Iris pigment epithelial cell (primary cell): ENCODE data around the gene ZNF791.
"Not testable (repeated sequence)": the region's sequence is repeated elsewhere in the genome, so short reads cannot be mapped to it uniquely, and the experiment has no call there.

Source experiments
- DNase-seq: peaks from one replicate; pipeline ENCODE4 v3.0.0-alpha.2; 2011; ENCODE audit warnings: low read depth

The ZNF791 gene

DNA sequence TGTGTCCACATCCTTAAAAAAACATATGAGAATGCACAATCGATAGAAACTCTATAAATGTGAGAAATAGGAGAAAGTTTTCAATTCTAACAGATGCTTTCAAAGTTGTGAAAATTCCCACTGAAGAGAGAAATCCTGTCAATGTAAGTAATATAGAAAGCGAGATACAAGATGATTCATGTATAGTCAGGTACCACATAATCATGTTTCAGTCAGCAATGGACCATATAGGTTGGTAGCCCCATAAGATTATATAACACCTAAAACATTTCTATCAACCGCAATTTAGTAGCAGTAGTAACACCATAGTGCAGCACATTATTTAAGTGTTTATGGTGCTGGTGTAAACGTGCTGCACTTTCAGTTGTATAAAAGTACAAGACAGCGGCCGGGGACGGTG lies 18.5 kb downstream of the ZNF791 start:
- no peak for DNase-seq

DNA sequence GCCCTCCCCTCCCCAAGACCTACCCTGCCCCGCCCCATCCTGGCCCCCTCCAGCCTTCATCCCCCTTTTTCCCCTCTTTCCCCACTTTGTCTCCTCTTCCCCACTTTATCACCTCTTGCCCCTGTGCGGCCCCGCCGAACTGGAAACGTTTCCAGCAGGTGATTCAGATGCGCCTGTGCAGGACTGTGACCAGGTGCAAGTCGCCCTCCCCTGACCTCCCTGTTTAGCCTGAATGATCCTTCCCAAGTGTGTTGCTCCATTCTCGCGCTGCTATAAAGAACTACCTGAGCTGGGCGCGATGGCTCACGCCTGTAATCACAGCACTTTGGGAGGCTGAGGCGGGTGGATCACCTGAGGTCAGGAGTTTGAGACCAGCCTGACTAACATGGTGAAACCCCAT lies 25.9 kb downstream of the ZNF791 start:
- no peak for DNase-seq

DNA sequence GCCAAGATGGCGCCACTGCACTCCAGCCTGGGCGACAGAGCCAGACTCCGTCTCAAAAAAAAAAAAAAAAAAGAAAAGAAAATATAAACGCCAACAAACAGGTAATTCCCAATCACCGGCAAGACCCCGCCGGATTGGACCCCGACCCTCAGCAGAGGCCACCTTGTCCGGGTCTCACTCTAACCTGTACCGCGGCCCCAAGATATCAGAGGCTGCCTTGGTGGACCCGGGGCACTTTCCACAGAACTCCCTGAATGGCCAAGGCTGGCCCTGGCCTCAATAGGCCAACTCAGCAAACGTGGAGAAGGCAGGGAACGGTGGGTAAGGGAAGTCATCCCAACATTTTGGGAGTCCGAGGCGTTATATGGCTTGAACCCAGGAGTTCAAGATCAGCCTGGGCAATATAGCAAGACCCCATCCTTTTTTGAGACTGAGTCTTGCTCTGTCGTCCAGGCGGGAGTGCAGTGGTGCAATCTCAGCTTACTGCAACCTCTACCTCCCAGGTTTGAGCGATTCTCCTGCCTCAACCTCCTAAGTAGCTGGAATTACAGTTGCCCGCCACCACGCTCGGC lies 28.0 kb downstream of the ZNF791 start:
- DNase-seq: no peak

DNA sequence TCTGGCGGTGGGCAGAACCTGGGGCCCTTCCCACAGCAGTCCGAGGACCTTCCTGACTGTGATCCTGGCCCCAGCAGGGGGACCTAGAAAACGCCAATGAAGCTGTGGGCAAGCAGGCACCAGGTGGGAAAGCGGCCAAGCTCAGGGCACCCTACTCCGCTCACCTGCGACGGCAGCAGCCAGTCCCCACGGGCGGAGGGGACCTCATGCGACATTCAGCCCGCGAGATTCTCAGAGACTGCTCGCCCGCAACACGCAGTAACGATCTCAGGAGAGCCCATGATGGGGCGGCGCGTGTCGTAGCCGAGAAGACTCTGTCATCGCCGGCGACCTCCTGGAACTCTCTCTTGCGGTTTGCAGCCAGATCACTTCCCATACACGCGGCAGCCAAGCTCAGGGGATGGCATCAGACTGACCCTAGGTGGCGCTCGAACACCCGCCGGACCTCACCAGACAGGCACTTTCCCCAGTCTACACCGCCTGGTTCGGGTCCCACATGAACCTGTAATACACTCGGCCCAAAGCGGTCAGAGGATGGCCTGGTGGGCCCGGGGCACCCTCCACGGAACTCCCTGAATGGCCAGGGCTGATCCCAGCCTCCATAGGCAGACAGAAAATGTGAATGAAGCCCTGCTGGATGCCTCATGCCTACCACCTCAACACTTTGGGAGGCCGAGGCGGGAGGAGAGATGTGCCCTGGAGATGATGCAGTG lies 29.3 kb downstream of the ZNF791 start:
- DNase-seq: peak; percentile 80

DNA sequence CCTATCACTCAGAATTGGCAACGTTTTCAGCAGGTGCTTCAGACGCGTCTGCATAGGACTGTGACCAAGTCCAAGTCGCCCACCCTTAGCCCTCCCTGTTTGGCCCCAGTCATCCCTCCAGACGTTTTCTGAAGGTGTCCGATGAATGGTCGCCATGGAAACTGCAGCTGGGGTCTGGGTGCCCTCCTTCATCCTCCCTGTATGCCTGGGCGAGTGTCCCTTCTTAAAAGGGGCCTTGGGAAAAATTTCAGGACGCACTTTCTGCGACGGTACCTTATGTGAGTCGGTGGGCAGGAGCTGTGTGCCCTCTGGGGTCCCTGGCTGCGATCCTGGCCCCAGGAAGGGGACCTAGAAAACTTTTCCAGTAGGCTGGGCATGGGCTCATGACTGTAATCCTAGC lies 30.7 kb downstream of the ZNF791 start:
- DNase-seq: no peak

DNA sequence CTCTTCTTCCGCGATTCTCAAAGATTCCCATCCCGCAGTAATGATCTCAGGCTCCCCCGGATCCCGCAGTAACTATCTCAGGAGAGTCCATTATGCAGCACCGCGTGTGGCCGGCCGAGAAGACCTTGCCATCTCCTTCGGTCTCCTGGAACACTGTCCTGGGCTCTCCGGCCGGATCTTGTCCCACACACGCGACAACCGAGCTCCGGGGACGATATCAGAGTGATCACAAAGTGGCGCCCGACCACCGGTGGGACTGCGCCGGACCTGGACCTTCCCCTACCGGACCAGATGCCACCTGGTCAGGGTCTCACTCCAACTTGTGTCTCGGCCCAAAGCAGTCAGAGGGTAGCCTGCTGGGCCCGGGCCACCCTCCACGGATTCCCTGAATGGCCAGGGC lies 31.8 kb downstream of the ZNF791 start:
- no peak for DNase-seq

DNA sequence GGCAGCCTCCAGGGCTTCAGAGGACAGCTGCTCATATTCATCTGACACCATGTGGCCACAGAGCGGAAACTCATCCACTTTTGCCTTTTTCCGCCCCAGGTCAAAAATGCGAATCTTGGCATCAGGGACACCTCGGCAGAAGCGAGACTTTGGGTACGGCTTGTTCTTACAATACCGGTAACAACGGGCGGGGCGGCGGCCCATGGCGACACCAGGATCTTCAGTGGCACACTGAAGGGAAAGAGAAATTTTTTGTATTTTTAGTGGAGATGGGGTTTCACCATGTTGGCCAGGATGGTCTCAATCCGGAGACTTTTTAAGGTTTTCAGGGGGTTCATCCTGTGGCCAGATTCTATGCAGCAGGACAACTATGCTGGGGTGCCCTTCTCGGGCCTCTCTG lies 33.0 kb downstream of the ZNF791 start:
- DNase-seq: not testable (repeated sequence)

DNA sequence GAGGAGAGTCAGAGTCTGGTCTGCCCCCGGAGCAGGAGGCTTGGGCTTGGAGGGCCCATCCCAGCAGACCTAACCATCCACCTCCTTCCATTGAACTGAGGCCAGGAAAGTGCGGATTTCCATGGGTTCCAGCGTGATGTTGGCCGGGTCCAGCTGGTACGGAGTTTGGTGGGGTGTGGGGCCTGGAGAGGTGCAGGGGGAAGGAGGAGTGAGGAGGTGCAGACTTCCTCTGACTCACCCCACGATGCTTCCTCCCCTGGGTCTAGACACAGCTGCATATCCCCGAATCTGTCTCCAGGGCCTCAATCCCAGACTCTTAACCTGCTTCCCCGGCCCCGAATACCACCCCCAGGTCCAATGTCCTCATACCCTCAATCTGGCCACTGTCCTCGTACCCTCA lies 35.8 kb downstream of the ZNF791 start:
- DNase-seq: no peak

DNA sequence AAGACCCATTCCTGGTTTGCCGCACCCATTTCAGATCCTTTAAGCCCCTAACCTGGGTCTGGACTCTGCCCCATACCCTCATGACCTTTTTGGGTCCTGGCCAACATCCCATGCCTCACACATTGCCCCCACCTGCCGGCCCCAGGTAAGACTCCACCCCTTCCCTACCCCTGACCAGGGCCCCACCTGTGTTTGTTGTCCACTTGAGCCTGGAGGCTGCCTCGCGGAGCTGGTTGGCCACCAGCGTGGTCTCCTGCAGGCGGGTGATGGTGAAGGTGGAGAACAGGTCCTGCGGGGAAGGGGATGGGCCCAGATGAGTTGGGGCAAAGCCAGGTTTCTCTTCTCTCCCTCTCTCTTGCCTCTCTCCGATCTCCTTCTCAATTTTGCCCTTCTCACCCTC lies 36.3 kb downstream of the ZNF791 start:
- DNase-seq: no peak

DNA sequence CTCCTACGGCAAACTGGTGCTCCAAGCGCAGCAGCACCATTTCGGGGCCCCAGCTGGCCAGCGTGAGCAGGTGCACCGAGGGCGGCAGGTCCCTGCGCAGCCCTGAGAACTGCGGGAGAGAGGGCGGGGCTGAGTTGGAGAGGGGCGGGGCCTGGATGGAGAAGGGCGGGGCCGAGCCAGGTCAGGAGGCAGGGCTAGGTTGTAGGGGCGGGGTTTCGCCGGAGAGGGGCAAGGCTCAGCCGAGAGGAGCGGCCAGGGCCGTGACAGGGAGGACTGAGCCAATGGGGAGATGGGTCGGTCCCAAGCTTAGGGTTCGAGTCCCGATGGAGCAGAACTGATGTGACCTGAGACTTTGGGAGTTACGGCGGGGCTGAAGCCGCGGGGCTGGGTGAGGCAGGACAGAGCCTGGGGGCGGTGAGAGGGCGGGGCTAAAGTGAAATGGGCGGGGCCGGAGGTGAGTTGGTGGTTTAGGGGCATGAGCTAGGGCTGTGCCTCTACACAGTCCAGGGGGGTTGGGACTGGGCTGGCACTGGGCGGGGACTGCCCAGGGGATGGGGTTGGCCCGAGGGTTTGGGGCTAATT lies 36.9 kb downstream of the ZNF791 start:
- DNase-seq: peak; percentile 59

DNA sequence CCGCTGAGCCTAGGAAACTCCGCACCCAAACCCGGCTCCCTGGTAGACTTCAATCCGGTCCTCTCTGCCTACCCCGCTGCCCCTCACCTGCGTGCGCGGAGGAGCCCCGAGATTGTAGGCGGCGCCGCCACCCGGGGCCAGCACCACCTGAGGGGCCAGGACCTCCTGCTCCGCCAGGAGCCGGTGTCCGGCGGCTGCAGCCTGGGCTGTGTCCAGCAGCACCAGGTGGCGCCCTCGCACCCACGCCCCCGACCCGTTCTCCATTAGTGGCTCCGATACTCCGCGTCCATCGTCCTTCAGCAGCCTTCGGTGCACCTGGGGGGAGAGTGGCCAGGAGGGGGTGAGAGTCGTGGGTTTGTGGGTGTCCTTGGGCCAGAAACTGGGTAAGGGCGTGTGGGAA lies 37.4 kb downstream of the ZNF791 start:
- DNase-seq: no peak

DNA sequence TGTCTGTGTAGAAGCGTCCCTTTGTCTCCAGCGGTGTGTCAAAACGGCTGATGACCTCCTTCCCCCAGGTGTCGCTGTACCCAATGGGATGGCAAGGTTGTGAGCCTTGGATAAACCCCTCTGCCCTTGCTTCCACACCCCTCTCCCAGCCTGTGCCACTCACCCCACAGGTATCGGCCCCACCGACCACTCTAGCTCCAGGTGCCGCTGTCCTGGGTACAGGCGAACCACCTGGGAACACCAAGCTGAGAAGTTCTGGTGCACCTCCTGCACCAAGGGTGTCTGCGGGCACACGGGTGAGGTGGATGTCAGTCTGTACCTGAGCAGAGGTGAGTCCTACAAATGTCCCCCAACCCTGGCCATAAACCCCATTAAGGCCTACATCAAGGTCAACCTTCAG lies 39.2 kb downstream of the ZNF791 start:
- DNase-seq: no peak

DNA sequence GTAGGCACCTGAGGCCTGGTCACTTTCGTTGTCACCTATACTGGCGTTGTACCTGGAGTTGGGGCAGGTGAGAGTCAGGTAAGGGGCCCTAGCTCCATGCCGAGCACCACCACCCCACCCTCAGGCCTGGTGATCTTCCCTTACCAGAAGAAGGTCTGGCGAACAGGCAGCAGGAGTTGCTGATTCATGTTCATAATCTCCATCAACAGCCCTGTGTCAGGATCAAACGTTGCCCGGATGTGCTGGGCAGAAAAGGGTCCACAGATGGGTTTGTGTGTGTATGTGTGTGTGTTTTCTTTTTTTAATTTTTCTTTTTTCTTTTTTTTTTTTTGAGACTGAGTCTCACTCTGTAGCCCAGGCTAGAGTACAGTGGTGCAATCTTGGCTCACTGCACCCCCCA lies 41.5 kb downstream of the ZNF791 start:
- no peak for DNase-seq

DNA sequence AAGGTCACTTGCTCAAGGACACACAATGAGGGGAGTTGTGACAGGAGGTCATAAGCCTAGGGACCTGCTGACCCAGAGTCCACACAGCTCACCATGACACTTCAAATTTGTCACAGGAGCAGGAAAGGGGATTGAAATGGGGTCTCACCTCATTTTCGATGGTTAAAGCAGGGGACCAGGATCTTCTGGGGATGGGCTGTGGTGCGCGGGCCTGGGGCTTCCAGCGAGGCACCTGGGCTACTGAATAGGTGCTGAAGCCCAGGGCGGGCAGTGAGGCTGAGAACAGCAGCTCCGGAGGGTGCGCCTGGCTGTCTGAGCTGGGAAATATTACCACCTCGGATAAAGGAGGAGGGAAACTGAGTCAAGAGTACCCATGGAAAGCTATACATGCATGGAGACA lies 44.8 kb downstream of the ZNF791 start:
- DNase-seq: no peak

DNA sequence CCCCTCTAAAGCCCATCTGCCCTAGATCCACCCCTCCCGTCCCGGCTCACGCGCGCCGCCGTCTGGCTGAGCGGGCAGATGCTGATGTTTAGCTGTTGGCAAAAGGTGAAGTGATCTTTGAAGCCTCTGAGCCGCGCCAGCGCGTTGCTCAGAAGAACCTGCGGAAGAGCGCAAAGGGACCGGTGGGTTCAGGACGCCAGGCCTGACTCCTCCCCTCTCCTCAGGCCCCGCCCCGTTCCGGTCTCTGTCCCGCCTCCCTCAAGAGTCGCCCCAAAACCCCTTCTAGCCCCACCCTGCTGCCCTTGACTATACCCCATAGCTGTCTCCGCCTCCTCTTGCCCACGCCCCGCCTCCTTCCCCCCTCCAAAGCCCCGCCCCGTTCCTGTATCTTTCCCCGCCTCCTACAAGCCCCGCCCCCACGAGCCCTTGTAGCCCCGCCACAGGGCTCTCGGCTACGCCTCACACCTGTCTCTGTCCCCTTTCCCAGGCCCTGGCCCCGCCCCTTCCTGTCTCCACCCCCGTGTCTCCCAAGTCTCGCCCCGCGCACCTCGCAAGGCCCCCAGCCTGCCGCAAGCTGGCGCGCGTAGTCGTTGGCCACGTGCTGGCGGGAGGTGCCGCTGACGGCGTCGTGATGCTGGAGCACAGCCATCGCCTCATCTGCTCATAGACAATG lies 46.3 kb downstream of the ZNF791 start:
- no peak for DNase-seq

DNA sequence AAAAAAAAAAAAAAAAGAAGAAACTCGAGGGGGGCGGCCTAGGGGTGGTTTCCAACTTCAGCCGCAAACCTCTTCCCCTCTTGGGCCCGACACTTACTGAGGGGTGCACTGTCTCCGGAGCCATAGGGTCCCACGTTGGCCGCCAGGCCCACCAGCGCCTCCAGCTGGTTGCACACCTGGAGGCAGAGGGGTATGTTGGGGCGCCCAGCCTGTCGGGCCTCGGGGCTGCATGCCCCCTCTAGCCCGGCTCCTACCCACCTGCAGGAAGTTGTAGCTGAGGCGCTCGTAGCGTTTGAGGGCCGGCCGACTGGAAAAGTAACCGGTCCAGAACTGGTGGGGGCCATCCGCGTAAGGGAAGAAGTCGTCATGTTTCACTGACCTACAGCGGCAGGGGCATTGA lies 47.2 kb downstream of the ZNF791 start:
- no peak for DNase-seq

DNA sequence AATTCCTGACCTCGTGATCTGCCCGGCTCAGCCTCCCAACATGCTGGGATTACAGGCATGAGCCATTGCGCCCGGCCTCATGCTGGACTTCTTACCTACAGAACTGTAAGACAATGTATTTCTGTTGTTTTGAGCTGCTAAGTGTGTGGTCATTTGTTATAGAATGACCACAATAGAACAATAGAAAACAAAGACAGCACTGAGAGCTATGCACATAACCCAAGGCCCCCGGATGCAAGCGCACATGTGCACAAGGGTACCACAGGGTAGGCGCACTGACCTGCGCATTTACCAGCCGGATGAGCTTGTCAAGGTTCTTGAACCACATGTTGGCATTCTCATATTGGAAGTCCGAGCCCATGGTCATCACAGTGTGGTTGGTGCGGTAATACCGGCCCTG lies 50.3 kb downstream of the ZNF791 start:
- DNase-seq: no peak

DNA sequence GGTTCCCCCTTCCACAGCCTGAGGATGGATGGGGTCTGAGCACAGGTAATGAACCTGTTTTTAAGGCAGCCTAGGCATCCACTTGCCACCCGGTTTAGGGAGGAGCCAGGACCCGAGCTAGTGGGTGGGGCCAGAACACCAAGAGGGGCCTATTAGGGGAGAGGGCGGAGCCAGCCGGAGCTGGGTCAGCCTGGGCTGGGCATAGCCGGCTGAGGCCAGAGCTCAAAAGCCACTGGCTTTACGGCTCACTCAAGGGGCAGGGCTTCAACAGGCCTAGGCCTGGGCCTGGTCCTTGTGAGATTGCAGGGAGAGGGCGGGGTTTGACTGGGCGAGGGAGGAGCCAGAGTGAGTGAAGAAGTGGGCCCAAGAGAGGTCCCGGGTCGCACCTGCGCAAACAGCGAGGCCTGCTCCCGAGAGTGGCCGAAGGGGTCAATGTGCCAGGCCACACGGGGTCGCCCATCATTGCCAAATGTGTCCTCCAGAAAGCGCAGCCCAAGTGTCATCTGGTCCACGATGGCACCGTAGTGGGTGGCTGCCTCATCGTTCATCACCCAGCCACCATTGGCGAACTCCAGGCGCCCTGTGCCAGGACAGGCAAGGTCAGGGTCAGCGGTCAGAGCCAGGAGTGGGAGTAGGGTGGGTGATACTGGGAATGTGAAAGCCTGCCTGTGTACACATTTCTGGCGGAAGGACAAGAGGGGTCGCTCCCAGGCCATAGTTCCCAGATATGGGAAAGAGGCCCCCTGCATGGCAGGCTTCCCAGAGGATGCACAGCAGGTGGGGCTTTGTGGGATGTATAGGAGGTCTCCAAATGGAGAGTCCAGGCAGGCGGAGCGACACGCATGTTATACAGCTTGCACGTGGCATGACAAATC lies 53.9 kb downstream of the ZNF791 start:
- no peak for DNase-seq

DNA sequence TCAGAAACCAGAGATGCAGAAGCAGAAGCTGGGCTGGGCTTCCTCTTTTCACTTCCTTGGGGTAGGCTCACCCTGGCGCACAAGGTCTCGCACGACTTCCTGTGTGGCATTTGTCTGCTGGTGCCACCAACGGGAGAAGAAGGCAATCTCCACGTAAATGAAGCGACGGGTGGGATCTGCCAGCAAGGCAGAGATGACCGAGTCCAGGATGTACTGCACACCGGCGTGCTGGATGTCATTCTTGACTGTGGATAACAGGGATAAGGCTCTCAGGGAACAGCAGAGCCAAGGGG lies 54.5 kb downstream of the ZNF791 start:
- no peak for DNase-seq

DNA sequence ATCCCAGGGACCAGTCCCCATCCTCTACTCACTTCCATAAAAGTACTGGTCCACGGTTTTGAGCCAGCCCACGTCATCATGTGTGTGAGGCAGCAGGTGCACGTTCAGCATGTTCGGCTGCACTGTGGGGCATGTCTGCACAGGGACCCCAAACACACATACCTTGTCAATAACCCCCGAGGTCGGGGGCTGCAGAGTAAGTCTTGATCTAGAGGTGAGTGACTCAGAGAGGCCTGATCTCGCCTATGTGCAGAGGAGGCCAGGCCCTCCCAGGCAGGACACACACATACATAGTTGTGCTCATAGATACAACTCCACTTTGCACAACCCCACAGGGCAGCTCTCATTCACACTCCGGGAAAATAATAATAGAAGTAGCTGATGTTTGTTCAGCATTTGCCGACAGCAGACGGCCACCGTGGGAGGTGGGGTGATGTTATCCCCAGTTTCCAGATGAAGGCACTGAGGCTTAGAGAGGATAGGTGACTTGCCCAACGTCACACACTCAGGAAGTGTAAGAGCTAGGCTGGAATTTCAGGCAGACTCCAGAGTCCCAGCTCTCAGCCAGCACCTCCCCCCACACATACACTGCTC lies 55.0 kb downstream of the ZNF791 start:
- no peak for DNase-seq

DNA sequence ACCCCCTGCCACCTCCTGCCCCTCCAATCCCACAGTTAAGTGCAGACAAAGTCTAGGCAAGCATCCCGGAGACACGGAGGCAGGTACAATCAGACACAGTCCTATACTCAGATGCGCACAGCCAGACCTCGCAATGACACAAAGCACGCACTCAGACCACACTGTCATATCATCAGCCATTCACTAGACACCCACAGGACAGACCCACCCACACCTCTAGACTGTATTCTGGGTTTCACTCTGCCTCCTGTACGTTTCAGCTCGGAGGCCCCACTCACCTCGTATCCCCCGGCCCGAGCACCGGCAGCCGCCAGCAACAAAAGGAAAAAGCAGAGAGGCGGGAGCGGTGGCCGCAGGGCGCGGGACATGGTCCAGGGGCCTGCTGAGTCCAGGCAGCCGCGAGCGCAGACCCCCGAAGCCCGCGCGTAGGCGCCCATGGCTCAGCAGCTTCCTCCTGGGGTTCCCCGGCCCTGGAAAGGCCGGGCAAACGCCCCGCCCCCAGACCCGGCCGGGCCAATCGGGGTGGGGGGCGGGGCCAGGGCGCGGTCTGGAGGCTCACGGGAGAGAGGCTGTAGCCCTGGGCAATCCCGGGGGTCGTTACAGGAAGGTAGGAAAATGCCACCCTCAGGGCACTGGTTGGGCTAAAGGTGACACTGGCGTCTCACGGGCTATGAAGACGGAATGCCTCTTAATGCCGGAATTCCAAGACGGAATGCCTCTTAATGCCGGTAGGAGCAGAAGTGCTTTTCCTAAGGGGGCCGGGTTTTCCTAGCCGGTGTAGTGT lies 55.7 kb downstream of the ZNF791 start, which contains the start of the genes MAN2B1 and WDR83:
Gene MAN2B1 (minus strand): TSS at position 478 of the 784 bp plus-strand sequence. CDS start 41 bp downstream, at position 437.
Gene WDR83 (plus strand): TSS at position 543 of the 784 bp plus-strand sequence. CDS start 2,984 bp downstream, outside the sequence.
- peak; percentile 69 for DNase-seq
